SK-N-SH treated with all-trans-retinoic acid at 6 μM for 48 hours (cell line): ENCODE measurements around the gene ABL2.

ENCODE experiments used
- ATAC-seq: fragments of 200-7000 bp; cut with Tn5 transposase; 3 replicates; pipeline ENCODE4 v1.9.1; 2020; ENCODE audit warnings: mild to moderate bottlenecking, moderate library complexity
- ARNTL ChIP-seq: fragments of 450-650 bp; formaldehyde crosslinking; IDR thresholded peaks from 2 replicates; pipeline ENCODE4 v1.5.0; 2020; ENCODE audit warnings: low read depth, mild to moderate bottlenecking, moderate library complexity, borderline replicate concordance
- BACH2 ChIP-seq: fragments of 250-450 bp; sonication (Bioruptor Pico); IDR thresholded peaks from 2 replicates; pipeline ENCODE4 v1.9.0; 2021; ENCODE audit warnings: mild to moderate bottlenecking, borderline replicate concordance
- CREB5 ChIP-seq: fragments of 250-450 bp; sonication (Bioruptor Pico); IDR thresholded peaks from 2 replicates; pipeline ENCODE4 v1.5.1; 2020; ENCODE audit warnings: low read depth, mild to moderate bottlenecking, moderate library complexity
- CSDC2 ChIP-seq: fragments of 250-450 bp; sonication (Bioruptor Pico); IDR thresholded peaks from 2 replicates; pipeline ENCODE4 v1.5.0; 2020; ENCODE audit warnings: mild to moderate bottlenecking, moderate library complexity
- CSRNP3 ChIP-seq: fragments of 250-450 bp; sonication (Bioruptor Pico); IDR thresholded peaks from 2 replicates; pipeline ENCODE4 v1.5.1; 2021; ENCODE audit warnings: mild to moderate bottlenecking, moderate library complexity
- ESRRG ChIP-seq: fragments of 250-450 bp; sonication (Bioruptor Pico); IDR thresholded peaks from 2 replicates; pipeline ENCODE4 v1.6.1; 2021; ENCODE audit warnings: mild to moderate bottlenecking
- GLIS3 ChIP-seq: fragments of 250-450 bp; sonication (Bioruptor Pico); IDR thresholded peaks from 2 replicates; pipeline ENCODE4 v1.5.0; 2020; ENCODE audit warnings: mild to moderate bottlenecking, moderate library complexity
- ISL1 ChIP-seq: fragments of 250-450 bp; sonication (Bioruptor Pico); IDR thresholded peaks from 2 replicates; pipeline ENCODE4 v2.1.2; 2022; ENCODE audit warnings: mild to moderate bottlenecking, moderate library complexity
- OSR1 ChIP-seq: fragments of 250-450 bp; sonication (Bioruptor Pico); IDR thresholded peaks from 2 replicates; pipeline ENCODE4 v1.8.0; 2022; ENCODE audit warnings: moderate library complexity, mild to moderate bottlenecking, inconsistent platforms
- PATZ1 ChIP-seq: fragments of 250-450 bp; sonication (Bioruptor Pico); IDR thresholded peaks from 2 replicates; pipeline ENCODE4 v1.8.0; 2020; ENCODE audit warnings: mild to moderate bottlenecking, moderate library complexity, borderline replicate concordance
- POU6F1 ChIP-seq: fragments of 250-450 bp; sonication (Bioruptor Pico); IDR thresholded peaks from 2 replicates; pipeline ENCODE4 v1.8.0; 2021; ENCODE audit warnings: low read depth, mild to moderate bottlenecking, moderate library complexity, borderline replicate concordance
- PPARA ChIP-seq: fragments of 250-450 bp; sonication (Bioruptor Pico); IDR thresholded peaks from 2 replicates; pipeline ENCODE4 v1.5.0; 2020; ENCODE audit warnings: mild to moderate bottlenecking, borderline replicate concordance
- RARB ChIP-seq: fragments of 250-450 bp; sonication (Bioruptor Pico); IDR thresholded peaks from 2 replicates; pipeline ENCODE4 v1.8.0; 2021; ENCODE audit warnings: mild to moderate bottlenecking, moderate library complexity
- TCF4 ChIP-seq: fragments of 250-450 bp; sonication (Bioruptor Pico); IDR thresholded peaks from 2 replicates; pipeline ENCODE4 v1.8.0; 2021; ENCODE audit warnings: mild to moderate bottlenecking, moderate library complexity, borderline replicate concordance
- TOX ChIP-seq: fragments of 250-450 bp; sonication (Bioruptor Pico); IDR thresholded peaks from 2 replicates; pipeline ENCODE4 v1.8.0; 2021; ENCODE audit warnings: mild to moderate bottlenecking, moderate library complexity, borderline replicate concordance
- TSHZ2 ChIP-seq: fragments of 250-450 bp; sonication (Bioruptor Pico); IDR thresholded peaks from 2 replicates; pipeline ENCODE4 v1.5.0; 2020; ENCODE audit warnings: mild to moderate bottlenecking, moderate library complexity
- ZC3H10 ChIP-seq: fragments of 250-450 bp; sonication (Bioruptor Pico); IDR thresholded peaks from 2 replicates; pipeline ENCODE4 v1.5.1; 2021; ENCODE audit warnings: mild to moderate bottlenecking, moderate library complexity
- ZFP3 ChIP-seq: fragments of 250-450 bp; sonication (Bioruptor Pico); IDR thresholded peaks from 2 replicates; pipeline ENCODE4 v1.5.0; 2020; ENCODE audit warnings: mild to moderate bottlenecking, moderate library complexity
- ZFP30 ChIP-seq: fragments of 450-650 bp; formaldehyde crosslinking; IDR thresholded peaks from 2 replicates; pipeline ENCODE4 v1.5.0; 2022; ENCODE audit warnings: mild to moderate bottlenecking, moderate library complexity
- ZNF565 ChIP-seq: fragments of 450-650 bp; formaldehyde crosslinking; conservative IDR thresholded peaks from 2 replicates; pipeline ENCODE4 v1.5.0; 2020; ENCODE audit warnings: low read depth, mild to moderate bottlenecking, moderate library complexity
- ZNF70 ChIP-seq: fragments of 450-650 bp; formaldehyde crosslinking; IDR thresholded peaks from 2 replicates; pipeline ENCODE4 v1.5.0; 2020; ENCODE audit warnings: mild to moderate bottlenecking, moderate library complexity
- ZNF8 ChIP-seq: fragments of 450-650 bp; formaldehyde crosslinking; IDR thresholded peaks from 2 replicates; pipeline ENCODE4 v1.5.0; 2020; ENCODE audit warnings: mild to moderate bottlenecking, moderate library complexity

ABL2 gene

GRCh38 chr1:179055937-179056336, 173.5 kb downstream of the ABL2 start:
- ATAC-seq, result no peak
- no peak for TF ChIP-seq BACH2
- TF ChIP-seq TOX (CRISPR knock-in tag), result no peak
- TF ChIP-seq RARB, result no peak
- TF ChIP-seq CSRNP3 (CRISPR knock-in tag), result no peak
- no peak for TF ChIP-seq OSR1 (CRISPR knock-in tag)
- TF ChIP-seq CREB5 (CRISPR knock-in tag), result no peak
- TF ChIP-seq ZFP3 (CRISPR knock-in tag), result no peak
- TF ChIP-seq ZNF565 (CRISPR knock-in tag), result no peak
- TF ChIP-seq GLIS3 (CRISPR knock-in tag), result no peak
- no peak for TF ChIP-seq ZC3H10 (CRISPR knock-in tag)
- no peak for TF ChIP-seq TCF4 (CRISPR knock-in tag)

- ATAC-seq, result no peak
- TF ChIP-seq TCF4 (CRISPR knock-in tag), result no peak
- TF ChIP-seq ISL1, result no peak
- no peak for TF ChIP-seq TSHZ2
- TF ChIP-seq CSDC2 (CRISPR knock-in tag), result no peak
- no peak for TF ChIP-seq ZNF565 (CRISPR knock-in tag)
- TF ChIP-seq RARB, result no peak
- TF ChIP-seq ZC3H10 (CRISPR knock-in tag), result no peak
- TF ChIP-seq GLIS3 (CRISPR knock-in tag), result no peak
- no peak for TF ChIP-seq BACH2
- no peak for TF ChIP-seq TOX (CRISPR knock-in tag)
- TF ChIP-seq ZNF70, result no peak
- no peak for TF ChIP-seq PPARA (CRISPR knock-in tag)
- no peak for TF ChIP-seq ZFP3 (CRISPR knock-in tag)
- TF ChIP-seq ZFP30 (CRISPR knock-in tag), result no peak
- TF ChIP-seq, all 23 proteins: peak for 0
Measured at GRCh38 chr1:179053486-179053885, 176.0 kb downstream of the ABL2 start.

- ATAC-seq, result no peak
- TF ChIP-seq ZC3H10 (CRISPR knock-in tag) (no peak), ZFP3 (CRISPR knock-in tag) (no peak), TCF4 (CRISPR knock-in tag) (no peak), PATZ1 (CRISPR knock-in tag) (no peak), ARNTL (no peak), GLIS3 (CRISPR knock-in tag) (no peak), TSHZ2 (no peak), ZFP30 (CRISPR knock-in tag) (no peak), POU6F1 (no peak), ZNF70 (no peak), ISL1 (no peak), OSR1 (CRISPR knock-in tag) (no peak), ZNF8 (CRISPR knock-in tag) (no peak), RARB (no peak), ESRRG (CRISPR knock-in tag) (no peak), PPARA (CRISPR knock-in tag) (no peak), CSDC2 (CRISPR knock-in tag) (no peak), ZNF565 (CRISPR knock-in tag) (no peak)
Measured at GRCh38 chr1:179052776-179053175, 176.7 kb downstream of the ABL2 start.
